ENCODE results near the gene HES6.

- TF ChIP-seq CTCF (IDR thresholded peaks at IDR 0.05) (no peak), POLR2A (IDR thresholded peaks at IDR 0.05) (no peak), POLR2AphosphoS5 (IDR thresholded peaks at IDR 0.05) (no peak), EP300 (IDR thresholded peaks at IDR 0.05) (no peak)
Measured at GRCh38 chr2:238233625-238234024, 6.2 kb downstream of the HES6 start.

Data from upper lobe of left lung (tissue), 4 donors.